Activated CD4-positive, alpha-beta T cell treated with anti-CD3 and anti-CD28 coated beads, Interleukin-2, Interleukin-6, amounts not matched to agents 100 ng/mL and 50 ng/mL, durations not matched to agents 16 hours and 8 hours (primary cell): ENCODE measurements around the gene PPP1R26.
"Not testable (repeated sequence)": the region's sequence is repeated elsewhere in the genome, so short reads cannot be mapped to it uniquely, and the experiment has no call there.

Experiments
- DNase-seq: peaks from one replicate; pipeline ENCODE4 v3.0.0-alpha.2; 2020

Gene PPP1R26

DNA sequence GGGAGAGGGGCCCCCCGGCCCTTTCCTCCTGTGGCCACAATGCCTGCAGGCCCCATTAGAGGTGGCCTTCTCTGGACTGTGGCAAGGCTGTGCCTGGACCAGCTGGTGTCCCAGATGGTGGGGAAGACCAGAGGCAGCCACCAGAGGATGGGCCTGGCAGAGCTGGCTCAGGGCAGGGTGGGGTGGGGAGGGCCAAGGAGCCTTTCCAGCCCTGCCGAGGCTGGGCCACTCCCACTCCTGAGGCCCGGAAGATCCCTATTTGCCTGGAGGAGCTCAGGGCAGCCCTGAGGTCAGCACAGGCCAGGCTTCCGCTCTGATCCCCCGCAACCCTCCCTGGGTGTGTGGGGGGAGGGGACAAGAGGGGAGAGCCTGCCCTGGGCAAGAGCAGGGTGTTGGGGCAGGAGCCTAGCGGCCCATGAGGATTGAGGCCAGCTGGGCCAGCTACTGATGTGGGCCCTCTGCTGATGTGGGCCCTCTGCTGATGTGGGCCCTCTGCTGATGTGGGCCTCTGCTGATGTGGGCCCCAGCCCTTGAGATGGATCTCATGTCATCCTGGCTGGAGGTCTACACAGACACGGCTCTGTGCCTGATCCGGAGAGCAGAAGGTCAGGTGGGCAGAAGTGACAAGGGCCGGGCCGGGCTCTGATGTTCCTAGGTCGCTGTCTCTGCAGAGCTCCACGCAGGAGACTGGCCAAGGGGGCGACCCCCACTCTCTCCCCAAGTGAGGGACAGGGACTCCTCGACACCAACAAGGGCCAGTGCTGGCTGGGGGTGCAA lies 26.9 kb downstream of the PPP1R26 start:
- DNase-seq: no peak

DNA sequence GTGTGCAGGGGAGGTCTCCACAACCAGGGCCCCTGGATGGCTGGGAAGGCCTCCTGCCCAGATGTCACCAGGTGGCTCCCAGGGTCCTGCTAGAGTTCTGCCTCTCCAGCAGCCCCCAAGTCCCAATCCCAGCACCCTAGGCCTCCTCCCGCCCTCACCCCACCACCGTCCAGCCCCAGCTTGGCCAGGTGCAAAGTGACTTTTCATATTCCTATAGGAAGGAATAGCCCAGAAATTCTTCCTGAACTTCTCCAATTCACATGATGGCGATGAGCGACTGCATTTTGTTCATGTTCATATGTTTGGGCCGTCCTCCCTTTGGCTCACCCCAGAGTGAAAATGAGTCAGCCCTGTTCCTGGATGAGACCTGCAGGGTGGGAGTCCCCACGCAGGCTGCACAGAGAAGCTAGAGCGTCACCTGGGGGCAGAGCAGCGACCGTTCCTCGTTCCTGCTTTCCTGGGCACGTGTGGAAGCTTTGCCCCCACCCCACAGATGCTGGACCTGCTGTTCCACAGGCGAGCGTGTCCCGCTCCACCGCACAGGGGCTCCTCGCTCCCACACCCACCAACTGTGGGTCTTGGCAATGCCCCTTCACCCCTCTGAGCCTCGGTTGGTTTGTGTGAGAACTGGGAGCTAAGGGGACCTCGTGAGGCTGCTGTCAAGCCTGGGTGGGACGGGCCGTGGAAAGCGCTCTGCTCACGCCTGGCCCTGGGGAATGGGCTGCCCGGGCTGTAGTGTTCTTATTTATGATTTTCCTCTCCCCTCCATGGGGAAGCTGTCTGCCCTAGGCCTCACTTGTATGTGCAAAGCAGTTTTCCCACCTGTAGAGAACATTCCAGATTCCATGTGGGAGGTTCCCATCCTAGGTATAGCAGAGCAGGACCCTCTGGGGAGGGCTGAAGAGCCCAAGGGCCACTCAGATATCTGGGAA lies 27.8 kb downstream of the PPP1R26 start:
- no peak for DNase-seq

DNA sequence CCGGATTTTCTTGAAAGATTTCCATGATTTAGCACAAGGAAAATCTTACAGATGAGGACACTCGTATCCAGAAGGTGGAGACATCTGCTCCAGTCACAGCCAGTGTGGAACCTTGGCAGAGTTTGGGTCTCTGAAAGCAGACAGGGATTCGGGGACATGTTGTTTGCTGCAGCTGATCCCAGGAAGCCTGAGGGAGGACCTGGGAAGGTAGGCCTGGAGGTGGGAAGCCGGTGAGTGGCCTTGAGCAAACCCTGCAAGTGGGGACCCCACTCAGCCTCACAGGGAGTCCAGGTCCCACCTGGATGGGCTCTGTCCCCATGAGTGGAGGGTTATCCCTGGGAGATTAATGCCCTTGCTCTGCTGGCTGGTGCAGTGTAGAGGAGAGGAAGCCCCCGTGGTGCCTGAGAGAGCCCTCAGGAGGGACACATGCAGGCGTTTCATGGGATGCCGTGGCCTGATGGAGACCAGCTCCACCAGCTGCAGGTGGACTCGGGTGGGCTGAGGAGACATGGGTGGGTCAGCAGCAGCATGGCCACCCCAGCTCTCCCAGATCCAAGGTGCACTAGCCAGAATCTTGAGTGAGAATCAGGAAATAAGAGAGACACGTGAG lies 28.7 kb downstream of the PPP1R26 start:
- DNase-seq: no peak

DNA sequence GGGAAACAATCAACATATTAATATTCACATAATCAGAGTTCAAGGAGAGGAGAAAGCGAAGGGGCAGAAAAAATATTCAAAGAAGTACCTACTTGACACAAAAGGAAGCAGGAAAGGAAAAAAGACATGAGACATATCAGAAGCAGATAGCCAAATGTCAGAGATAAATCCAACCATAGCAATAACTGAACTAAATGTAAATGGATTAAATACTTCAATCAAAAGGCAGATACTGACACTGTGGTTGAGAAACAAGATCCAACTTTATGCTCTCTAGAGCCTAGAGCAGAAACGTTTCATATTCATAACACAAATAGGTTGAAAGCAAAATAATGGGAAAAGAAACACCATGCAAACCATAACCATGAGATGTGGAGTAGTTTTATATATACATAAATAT lies 29.9 kb downstream of the PPP1R26 start:
- DNase-seq: no peak

DNA sequence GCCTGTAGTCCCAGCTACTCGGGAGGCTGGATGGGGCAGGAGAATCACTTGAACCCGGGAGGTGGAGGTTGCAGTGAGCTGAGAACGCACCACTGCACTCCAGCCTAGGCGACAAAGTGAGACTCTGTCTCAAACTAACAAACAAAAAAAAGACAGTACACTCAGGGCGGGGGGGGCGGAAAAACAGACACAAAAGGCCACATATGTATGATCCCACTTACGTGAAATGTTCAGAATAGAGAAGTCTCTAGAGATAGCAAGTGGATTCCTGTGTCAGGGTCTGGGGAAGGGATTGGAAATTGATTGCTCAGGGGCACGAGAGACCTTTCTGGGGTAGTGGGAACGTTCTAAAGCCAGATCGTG lies 32.6 kb downstream of the PPP1R26 start:
- DNase-seq: no peak

DNA sequence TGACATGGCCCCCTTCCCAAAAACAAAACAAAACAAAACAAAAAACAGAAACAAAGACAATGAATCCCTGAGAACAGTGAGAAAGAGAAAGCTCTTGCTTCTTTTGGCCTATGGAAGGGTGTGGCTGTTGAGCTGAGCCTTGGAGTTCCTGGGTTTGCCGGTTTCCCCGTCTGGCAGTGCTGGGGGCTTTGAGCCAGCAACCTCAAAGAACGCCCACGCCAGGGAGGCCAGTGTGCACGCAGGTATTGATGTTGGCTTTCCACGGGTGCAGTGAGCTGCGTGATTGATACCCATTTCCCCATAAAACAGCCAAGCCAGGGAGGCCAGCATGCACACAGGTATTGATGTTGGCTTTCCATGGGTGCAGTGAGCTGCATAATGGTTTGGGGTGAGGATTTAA lies 33.3 kb downstream of the PPP1R26 start:
- no peak for DNase-seq

DNA sequence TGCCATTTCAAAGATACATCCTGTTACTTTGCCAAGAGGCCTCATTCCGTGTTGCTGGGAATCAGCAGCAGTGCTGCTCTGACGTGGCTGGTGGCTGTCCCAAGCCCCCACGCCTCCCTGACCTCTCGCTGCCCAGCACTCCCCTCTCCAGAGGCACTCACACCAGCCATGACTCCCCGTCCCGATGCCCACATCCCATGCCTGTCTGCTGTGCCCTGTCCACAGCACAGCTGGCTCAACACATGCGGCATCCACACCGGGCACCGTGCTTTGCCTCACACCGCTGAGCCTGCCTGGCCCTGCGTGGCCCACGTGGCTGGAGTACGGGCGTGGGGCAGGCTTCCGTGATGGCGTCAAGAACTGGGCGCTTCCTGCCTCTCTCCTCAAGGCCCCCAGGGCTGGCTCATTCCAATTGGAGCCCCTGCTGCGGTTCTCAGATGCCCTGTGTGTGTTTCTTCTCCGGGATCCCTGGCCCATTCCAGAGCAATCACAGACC lies 33.8 kb downstream of the PPP1R26 start:
- DNase-seq: no peak

DNA sequence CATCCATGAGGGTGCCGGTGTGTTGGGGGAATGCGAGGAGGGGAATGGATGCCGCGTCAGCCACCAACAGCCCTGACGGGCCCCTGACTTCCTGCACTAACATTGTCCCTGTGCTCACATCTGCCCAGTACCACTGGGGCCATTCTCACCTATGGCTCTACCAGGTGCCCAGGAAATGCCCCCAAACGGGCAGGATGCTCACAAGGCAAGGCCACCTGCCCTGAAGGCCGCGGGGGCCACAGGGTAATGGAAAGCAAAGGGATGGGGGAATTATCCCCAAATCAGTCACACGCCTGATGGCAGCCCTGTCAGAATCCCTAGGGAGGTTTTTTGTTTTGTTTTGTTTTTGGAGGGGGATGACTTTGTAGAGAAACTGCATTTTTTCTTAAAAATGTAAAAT lies 34.3 kb downstream of the PPP1R26 start:
- DNase-seq: not testable (repeated sequence)

DNA sequence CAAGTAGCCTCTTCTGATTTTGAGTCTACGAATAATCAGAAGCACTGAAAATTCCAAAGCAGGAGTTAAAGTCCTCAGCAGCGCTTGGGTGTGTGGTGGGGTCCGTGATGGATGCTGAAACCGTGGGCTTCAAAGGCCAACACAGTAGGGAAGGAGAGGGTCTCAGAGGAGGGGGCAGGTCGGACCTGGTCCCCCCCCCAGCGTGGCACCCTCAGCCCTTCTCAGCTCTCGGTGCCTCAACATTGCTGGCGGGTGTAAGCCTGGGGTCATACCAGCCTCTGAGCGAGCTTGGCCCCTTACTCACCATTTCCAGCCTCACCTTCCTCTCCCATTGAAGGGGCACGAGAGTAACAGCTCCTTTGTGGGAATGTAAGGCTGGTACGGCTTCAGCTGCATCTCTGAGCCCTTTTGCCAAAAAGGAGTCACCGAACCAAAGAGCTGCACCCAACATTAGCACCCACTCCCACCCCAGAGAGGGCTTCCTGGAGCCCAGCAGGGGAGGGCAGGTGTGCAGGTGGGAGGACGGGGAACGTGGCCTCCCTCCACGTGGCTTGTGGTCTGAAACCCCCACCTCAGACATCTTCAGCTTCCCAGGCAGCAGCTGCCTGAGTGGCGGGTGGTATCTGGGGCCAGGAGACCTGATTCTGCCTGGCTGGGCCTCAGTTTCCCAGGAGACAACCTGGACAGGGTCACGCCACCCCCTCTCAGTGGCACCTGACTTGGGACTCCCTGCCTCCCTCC lies 34.9 kb downstream of the PPP1R26 start:
- no peak for DNase-seq

DNA sequence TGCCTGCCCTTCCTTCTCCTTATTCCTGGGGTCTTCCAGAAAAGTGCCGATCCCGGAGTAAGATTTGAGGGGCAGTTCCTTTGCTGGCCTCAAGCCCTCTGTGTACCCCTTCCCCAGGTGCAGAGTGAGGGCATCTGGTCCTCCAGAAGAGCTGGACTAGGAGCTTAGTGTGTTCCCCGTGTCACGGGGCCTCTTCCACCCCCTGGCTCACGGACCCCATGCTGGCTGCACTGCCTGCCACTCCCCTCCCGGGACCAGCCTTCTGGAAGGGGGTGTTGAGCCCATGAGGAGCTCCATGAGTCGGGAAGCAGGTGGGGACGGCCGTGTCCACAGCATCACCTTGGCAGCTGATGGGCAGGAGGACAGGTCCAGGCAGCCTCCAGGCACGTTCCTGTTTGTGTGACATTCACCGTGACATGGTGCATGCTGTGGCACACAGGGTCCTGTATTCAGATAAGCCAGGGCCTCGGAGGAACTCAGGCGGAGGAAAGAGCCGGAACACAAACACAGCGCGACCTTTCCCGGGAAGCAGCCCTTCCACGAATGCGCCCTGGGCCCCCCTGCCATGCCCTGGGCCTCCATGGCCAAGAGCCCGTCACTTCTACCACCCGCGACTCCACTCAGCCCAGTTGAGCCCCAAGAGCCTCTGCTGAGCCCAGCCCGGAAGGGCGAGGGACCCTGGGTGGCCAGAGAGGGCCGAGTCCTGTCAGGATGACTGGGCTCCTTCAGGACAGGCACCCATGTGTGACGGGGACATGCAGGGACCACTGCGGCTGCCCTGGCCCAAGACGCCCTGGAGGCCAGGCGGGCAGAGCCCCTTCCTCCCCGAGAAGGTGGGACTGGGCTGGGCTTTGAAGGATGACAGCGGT lies 35.7 kb downstream of the PPP1R26 start:
- no peak for DNase-seq

DNA sequence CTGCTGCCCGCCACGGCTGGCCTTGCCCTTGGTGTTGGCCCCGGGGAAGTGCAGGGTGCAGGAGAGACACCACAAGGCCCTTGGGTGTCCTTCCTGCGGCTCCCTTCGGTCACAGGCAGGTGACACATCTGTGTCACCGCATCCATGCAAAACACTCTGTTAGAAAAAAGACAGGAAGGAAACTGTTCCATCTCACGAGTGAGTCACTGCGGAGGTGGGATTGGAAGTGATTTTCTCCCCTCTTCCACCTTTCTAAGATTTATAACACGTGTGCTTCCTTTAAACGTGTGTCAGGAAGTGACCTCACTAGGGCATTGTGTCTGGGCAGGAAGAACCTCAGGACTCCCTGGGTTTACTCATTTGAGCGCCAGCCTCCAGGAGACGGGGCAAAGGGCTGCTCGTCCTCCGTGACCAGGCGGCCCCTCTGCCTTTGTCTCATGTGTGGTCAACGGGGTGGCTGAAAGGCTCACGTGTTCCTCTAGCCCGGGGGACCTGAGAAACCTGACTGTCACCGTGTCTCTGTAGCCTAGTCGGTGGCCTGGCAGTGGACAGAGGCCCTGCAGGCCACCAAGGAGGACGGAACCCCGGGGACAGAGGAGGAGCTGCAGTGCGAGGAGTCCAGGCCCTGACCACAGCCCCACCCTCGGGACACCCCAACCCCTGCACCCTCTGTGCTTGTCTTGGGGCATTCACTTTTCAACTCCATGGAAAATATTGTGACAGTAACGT lies 36.7 kb downstream of the PPP1R26 start:
- peak; percentile 45 for DNase-seq

DNA sequence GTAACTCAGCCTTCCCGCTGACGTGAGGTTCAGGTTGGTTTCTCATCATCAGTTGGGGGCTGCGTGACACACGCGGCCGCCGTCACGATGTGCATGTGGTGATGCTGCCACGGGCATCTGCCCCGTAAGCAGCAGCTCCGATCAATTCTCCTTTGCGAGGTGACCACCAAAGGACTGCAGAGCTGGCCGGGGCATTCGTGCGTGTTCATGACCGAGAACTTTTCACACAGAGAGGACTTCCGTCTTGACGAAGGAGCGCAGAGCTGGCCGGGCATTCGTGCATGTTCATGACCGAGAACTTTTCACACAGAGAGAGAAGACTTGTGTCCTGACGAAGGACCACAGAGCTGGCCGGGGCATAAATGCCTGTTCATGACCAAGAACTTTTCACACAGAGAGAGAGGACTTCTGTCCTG lies 37.8 kb downstream of the PPP1R26 start:
- no peak for DNase-seq

DNA sequence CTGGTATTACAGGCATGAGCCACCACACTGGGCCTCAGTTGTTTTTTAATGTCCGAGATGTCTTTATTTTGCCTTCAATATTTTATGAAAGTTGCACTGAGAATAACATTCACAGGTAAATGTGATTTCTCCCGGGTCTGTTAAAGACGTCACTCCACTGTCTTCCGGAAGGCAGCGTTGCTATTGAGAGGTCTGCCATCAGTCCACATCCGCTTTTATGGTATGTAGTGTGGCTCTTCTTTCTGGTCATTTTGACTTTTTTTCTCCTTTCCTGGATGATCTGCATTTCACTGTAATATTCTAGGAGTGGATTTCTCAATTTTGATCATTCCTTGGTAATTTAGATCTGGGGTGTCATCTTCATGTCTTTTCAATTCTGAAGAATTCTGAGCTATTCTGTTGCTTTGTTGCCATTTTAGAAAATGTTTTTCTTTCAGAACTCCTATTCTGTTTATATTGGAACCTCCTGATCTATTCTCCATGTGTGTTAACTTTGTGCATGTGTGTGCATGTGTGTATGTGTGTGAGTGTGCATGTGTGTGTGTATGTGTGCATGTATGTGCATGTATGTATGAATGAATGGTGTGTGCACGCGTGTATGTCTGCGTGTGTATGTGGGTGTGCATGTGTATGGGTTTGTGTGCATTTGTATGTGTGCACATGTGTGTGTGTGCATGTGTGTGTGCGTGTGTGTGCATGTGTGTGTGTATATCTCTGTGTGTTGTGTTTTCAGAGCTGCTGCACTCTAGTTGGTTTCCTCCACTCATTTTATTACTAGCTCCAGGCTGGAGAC lies 39.8 kb downstream of the PPP1R26 start:
- no peak for DNase-seq

DNA sequence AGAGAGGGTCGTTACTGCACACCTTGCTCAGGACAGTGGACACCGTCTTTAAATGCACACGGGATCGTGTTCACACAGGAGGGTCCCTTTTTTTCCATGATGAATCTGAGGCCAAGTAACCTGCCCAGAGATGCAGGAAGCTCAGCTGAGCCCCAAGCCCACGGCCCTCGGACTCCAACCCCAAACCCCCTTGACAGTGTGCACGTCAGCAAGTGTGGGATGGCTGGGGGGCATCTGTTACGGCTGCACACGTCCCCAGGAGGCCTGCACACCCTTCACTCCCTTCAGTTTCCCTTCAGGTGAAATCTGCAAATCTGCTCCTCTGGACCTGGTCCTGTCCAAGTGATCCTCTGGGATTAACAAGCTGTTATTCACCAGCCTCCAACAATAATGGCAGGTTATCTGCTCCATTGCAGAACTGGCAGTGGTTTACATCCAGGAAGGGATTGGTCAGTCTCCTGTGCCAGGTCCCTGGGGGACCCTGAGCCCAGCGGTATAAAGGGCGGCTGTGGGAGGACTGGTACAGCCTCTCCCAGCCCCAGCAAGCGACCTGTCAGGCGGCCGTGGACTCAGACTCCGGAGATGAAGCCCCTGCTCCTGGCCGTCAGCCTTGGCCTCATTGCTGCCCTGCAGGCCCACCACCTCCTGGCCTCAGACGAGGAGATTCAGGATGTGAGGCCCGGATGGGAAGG lies 41.5 kb downstream of the PPP1R26 start, which contains the start of gene LCN1:
Gene LCN1 (plus strand): TSS at position 525 of the 692 bp plus-strand sequence. CDS start 58 bp downstream, at position 583.
- no peak for DNase-seq

DNA sequence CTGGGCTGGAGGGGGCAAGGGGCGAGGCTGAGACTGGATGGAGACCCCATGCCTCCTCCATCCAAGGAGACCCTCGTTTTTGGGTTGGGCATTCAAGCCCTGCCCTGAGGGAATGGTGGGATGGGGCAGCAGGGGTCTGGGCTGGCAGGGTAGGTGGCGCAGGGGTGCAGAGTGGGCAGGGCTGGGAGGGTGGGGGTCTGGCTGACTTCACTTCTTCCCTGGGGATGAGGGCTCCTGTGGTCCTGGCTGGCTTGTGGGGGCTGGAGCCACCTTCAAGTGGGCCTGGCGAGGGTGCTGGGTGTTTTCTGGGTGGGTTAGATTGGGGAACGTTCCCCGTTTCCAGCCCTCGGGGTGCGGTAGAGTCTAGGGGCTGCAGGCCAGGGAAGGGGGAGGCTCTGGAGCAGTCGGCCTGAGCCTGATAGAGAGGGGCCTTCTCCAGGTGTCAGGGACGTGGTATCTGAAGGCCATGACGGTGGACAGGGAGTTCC lies 42.1 kb downstream of the PPP1R26 start:
- no peak for DNase-seq

DNA sequence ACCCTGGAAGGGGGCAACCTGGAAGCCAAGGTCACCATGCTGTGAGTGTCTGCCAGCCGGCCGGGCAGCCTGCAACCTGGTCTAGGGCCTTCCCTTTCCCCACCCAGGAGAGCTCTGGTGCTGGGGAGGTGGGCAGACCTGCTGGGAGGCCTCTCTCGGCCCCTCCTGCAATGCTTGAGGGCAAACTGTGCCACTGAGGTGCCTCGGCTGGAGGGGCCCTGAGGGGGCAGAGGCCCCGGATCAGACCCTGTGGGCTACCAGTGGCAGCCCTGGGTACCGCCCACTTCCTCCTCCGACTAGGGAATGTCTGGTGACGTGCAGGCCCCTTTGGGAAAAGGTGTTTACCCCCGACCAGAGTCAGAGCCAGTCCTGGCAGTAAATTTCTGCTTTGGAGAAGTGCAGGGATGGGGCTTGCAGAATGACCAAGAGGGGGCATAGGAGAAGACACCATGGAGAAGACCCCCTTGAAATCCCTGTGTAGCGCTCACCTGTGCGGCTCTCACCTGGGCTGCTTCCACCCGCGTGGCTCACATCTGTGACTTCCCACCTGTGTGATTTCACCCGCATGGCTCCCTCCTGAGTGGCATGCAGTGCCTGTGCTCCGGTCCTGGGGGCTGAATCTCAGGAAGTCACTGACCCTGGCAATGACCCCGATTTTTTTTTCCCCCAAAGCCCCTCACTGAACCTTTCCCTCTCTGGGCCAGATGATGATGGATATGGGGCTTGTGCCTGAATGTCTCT lies 42.7 kb downstream of the PPP1R26 start:
- no peak for DNase-seq

DNA sequence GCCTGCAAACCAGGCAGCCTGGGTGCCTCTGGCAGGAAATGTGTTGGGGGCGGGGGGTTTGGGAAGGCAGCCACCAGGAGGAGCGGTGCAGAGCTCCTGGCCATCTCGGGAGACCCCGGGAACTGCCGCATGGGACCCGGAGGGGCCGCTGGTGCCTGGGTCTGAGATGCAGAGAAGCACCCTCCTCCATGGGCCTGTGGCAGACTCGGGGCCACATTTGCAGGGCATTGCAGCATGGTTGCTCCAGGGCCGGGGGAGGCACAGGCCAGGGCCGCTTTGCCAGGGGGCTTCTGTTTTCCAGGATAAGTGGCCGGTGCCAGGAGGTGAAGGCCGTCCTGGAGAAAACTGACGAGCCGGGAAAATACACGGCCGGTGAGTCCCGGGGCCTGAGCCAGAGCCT lies 43.3 kb downstream of the PPP1R26 start:
- DNase-seq: no peak

DNA sequence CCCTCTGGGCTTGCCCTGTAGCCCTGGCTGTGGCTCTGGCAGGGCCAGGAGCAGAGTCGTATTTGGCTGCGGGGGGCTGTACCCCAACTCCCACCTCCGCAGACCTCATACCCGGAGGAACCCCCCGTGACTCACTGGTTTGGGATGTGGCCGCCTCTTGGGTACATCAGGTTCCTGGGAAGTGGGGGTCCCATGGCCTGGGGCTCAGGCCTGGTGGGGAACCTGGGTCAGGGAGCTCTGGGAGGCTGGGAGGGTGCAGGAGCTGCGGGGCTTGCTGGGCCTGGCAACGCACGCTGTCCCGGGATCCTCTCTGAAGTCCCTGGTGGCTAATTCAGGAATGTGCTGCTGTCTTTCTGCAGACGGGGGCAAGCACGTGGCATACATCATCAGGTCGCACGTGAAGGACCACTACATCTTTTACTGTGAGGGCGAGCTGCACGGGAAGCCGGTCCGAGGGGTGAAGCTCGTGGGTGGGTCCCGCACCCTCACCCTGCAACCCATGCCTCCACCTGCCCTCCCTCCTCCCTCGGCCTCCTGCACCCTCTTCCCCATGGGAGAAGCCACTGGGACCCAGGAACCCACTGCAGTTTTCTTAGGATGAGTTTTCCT lies 44.0 kb downstream of the PPP1R26 start:
- DNase-seq: no peak
